Measurements from ENCODE around the gene EFCAB10.

EFCAB10 gene

GRCh38 chr7:105585850-105586500 is 4.7 kb upstream of the EFCAB10 start:
- no peak for TF ChIP-seq CTCF (conservative IDR thresholded peaks at IDR 0.05; ENCODE audit: low read length)
- no peak for DNase-seq (ENCODE audit: low read depth)
- H3K4me3 ChIP-seq (ENCODE audit: low read length), result no peak overlapping the region

DNA sequence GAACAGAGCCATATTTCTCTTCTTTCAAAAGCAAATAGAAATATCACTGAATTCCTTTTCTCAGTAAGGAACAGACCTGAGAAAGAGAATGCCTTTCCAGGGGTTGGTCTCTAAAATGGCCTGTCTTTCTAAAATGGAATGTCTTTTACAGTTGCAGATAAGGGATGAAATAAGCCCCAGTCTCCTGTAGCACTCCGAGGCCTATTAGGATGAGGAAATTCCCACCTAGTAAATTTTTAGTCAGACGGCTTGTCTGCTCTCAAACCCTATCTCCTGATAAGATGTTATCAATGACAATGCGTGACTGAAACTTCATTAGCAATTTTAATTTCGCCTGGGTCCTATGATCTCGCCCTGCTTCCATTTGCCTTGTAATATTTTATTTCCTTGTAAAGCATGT is 2.9 kb upstream of the EFCAB10 start:
- no peak overlapping the region for H3K4me3 ChIP-seq (ENCODE audit: low read length)
- no peak for DNase-seq (ENCODE audit: low read depth)
- no peak for TF ChIP-seq CTCF (conservative IDR thresholded peaks at IDR 0.05; ENCODE audit: low read length)

- TF ChIP-seq CTCF (conservative IDR thresholded peaks at IDR 0.05; ENCODE audit: low read length), result no peak
- DNase-seq (ENCODE audit: low read depth), result no peak
These were observed 1.8 kb upstream of the EFCAB10 start for GRCh38 chr7:105583061-105583460.

GRCh38 chr7:105580022-105580740 is 1.1 kb downstream of the EFCAB10 start:
- no peak overlapping the region for H3K4me3 ChIP-seq (ENCODE audit: low read length)
- no peak for DNase-seq (ENCODE audit: low read depth)
- TF ChIP-seq CTCF (conservative IDR thresholded peaks at IDR 0.05; ENCODE audit: low read length), result no peak

More at GRCh38 chr7:105583061-105583460, 1.8 kb upstream of the EFCAB10 start:
- H3K4me3 ChIP-seq (ENCODE audit: low read length), result no peak overlapping the region

GRCh38 chr7:105578496-105578895 is 2.8 kb downstream of the EFCAB10 start:
- H3K4me3 ChIP-seq (ENCODE audit: low read length), result no peak overlapping the region
- no peak for TF ChIP-seq CTCF (conservative IDR thresholded peaks at IDR 0.05; ENCODE audit: low read length)
- peak; percentile 20 for DNase-seq (ENCODE audit: low read depth)

GRCh38 chr7:105577251-105577650 is 4.0 kb downstream of the EFCAB10 start:
- TF ChIP-seq CTCF (conservative IDR thresholded peaks at IDR 0.05; ENCODE audit: low read length), result no peak
- no peak overlapping the region for H3K4me3 ChIP-seq (ENCODE audit: low read length)
- no peak for DNase-seq (ENCODE audit: low read depth)

- H3K4me3 ChIP-seq (ENCODE audit: low read length), result no peak overlapping the region
- no peak for DNase-seq (ENCODE audit: low read depth)
- TF ChIP-seq CTCF (conservative IDR thresholded peaks at IDR 0.05; ENCODE audit: low read length), result no peak
These were observed 9.4 kb downstream of the EFCAB10 start for GRCh38 chr7:105571891-105572290.

Measured in AG10803 (cell line).